ENCODE measurements around the gene MAT1A.

- TF ChIP-seq CTCF (IDR thresholded peaks at IDR 0.05): no peak
- TF ChIP-seq POLR2A (IDR thresholded peaks at IDR 0.05): no peak
Measured at GRCh38 chr10:80268266-80268665, 21.2 kb downstream of the MAT1A start.
